ENCODE measurements around the gene SPECC1. TPM values are rescaled to one million over a fixed set of nuclear protein-coding genes. Genes with fewer than 3 reads are reported as not detected.

The SPECC1 gene
- total RNA-seq, 1 experiment from 2014 or later = 103 TPM

GRCh38 chr17:20026960-20027359, 17.8 kb downstream of the SPECC1 start (continued):
- TF ChIP-seq CTCF (IDR thresholded peaks at IDR 0.05) (no peak), SP1 (CRISPR knock-in tag; conservative IDR thresholded peaks at IDR 0.05) (no peak), ATF1 (CRISPR knock-in tag; IDR thresholded peaks at IDR 0.05) (no peak), NFYB (CRISPR knock-in tag; conservative IDR thresholded peaks at IDR 0.05; ENCODE audit: low read depth) (no peak), EMX1 (CRISPR knock-in tag; IDR thresholded peaks at IDR 0.05) (no peak), ZNF138 (CRISPR knock-in tag; conservative IDR thresholded peaks at IDR 0.05) (no peak), ZNF219 (CRISPR knock-in tag; IDR thresholded peaks at IDR 0.05; ENCODE audit: borderline replicate concordance) (no peak), SMAD4 (CRISPR knock-in tag; IDR thresholded peaks at IDR 0.05) (no peak), AFF4 (CRISPR knock-in tag; IDR thresholded peaks at IDR 0.05; ENCODE audit: borderline replicate concordance) (no peak), RORB (CRISPR knock-in tag; IDR thresholded peaks at IDR 0.05) (no peak), ATF3 (CRISPR knock-in tag; conservative IDR thresholded peaks at IDR 0.05) (no peak)

- Mint-ChIP-seq H3K27me3 (ENCODE audit: low read depth) (no peaks in the 10 kb centered on the region), H3K9me3 (no peaks in the 10 kb centered on the region), H3K4me3 (no peak overlapping the region), H3K27ac (no peak overlapping the region), H3K4me1 (peaks cover 3% of the 10 kb centered on the region; the same call in 1 of the 2 replicates), H3K36me3 (no peaks in the 10 kb centered on the region)
- ChIA-PET CTCF (no interaction called here), POLR2A (no interaction called here)
- ATAC-seq (no peak), DNase-seq (ENCODE audit: low spot score) (no peak)
- TF ChIP-seq ZNF532 (CRISPR knock-in tag; IDR thresholded peaks at IDR 0.05; ENCODE audit: borderline replicate concordance) = no peak
- no peak for TF ChIP-seq ZBTB43 (CRISPR knock-in tag; IDR thresholded peaks at IDR 0.05)
- TF ChIP-seq ETV6 (CRISPR knock-in tag; IDR thresholded peaks at IDR 0.05) = no peak
- no peak for TF ChIP-seq IRF2 (CRISPR knock-in tag; IDR thresholded peaks at IDR 0.05; ENCODE audit: borderline replicate concordance, low read depth)
- no peak for TF ChIP-seq USF2 (CRISPR knock-in tag; IDR thresholded peaks at IDR 0.05)
- no peak for TF ChIP-seq ZMAT4 (CRISPR knock-in tag; IDR thresholded peaks at IDR 0.05)
- TF ChIP-seq HMGA2 (CRISPR knock-in tag; IDR thresholded peaks at IDR 0.05) = no peak
- no peak for TF ChIP-seq FOXP4 (CRISPR knock-in tag; IDR thresholded peaks at IDR 0.05)
- no peak for TF ChIP-seq SMAD3 (CRISPR knock-in tag; IDR thresholded peaks at IDR 0.05; ENCODE audit: borderline replicate concordance)
- no peak for TF ChIP-seq EMX1 (CRISPR knock-in tag; IDR thresholded peaks at IDR 0.05)
These were observed 19.3 kb downstream of the SPECC1 start for GRCh38 chr17:20028443-20028842.
